CD4-positive, alpha-beta T cell treated with Interleukin-6 for 4 hours (primary cell): ENCODE measurements around the gene ZNF383.
A peak's percentile ranks its signal among the peaks of the same experiment; 100 is the strongest.
"Not testable (repeated sequence)": the region's sequence is repeated elsewhere in the genome, so short reads cannot be mapped to it uniquely, and the experiment has no call there.

Experiments used
- DNase-seq: peaks from one replicate; pipeline ENCODE4 v3.0.0-alpha.2; 2020; ENCODE audit warnings: mixed read lengths

The ZNF383 gene

GRCh38 chr19:37217775-37218591 is at the start of gene ZNF383:
TSS of gene ZNF383 (plus strand) at chr19:37218214. CDS start at chr19:37230454, 12,240 bp downstream.
- peak; percentile 84 for DNase-seq

- peak; percentile 92 for DNase-seq
Measured at GRCh38 chr19:37172368-37173366, 45.3 kb upstream of the ZNF383 start, which contains the start of gene ZNF585A. TSS of gene ZNF585A (minus strand) at chr19:37172695. CDS start at chr19:37169910, 2,785 bp downstream.

DNA sequence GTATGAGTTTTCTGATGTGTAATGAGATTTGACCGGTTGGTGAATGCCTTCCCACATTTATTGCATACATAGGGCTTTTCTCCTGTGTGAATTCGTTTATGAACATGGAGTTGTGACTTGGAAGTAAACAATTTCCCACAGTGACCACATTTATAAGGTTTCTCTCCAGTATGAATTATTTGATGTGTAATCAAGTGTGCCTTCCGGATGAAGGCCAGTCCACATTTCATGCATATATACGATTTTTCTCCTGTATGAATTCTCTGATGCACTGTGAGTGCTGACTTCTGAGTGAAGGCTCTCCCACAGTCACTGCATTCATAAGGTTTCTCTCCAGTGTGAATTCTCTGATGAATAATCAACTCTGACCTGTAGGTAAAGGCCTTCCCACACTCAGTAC is 31.9 kb upstream of the ZNF383 start:
- not testable (repeated sequence) for DNase-seq

- not testable (repeated sequence) for DNase-seq
Measured at GRCh38 chr19:37195248-37195647, 22.8 kb upstream of the ZNF383 start.

DNA sequence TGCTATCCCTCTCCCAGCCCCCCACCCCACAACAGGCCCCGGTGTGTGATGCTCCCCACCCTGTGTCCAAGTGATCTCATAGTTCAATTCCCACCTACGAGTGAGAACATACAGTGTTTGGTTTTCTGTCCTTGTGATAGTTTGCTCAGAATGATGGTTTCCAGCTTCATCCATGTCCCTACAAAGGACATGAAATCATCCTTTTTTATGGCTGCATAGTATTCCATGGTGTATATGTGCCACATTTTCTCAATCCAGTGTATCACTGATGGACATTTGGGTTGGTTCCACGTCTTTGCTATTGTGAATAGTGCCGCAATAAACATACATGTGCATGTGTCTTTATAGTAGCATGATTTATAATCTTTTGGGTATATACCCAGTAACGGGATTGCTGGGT is 20.9 kb upstream of the ZNF383 start:
- DNase-seq: not testable (repeated sequence)

GRCh38 chr19:37197768-37198167 is 20.2 kb upstream of the ZNF383 start:
- no peak for DNase-seq

DNA sequence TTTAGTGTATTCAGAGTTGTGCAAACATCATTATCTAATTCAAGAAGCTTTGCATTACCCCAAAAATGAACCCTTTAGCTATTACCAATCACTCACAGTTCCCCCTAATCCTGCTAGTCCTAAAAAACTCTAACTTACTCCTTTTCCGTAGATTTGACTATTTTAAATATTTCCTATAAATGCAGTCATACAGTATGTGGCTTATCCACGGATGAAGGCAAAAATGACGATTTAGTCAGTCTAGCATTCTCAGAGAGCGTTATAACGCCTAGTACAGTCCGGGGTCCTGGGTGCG is 587 bp upstream of the ZNF383 start:
- DNase-seq: no peak

DNA sequence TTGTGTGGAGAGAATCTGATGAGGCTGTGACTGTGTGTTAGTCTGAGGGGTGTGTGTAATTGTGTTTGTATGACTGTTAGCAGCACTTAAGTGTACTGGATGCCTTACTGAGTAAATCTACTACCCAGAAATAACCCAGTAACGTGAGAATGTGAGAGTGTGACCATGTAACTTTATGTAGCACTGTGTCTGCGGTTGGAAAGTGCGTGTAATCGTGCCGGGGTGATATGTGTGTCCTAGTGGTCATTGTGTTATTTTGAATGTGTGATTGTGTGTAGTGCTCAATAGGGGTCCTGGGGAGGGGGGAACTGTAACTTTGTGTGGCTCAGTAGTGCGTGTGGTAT is 550 bp downstream of the ZNF383 start:
- no peak for DNase-seq

DNA sequence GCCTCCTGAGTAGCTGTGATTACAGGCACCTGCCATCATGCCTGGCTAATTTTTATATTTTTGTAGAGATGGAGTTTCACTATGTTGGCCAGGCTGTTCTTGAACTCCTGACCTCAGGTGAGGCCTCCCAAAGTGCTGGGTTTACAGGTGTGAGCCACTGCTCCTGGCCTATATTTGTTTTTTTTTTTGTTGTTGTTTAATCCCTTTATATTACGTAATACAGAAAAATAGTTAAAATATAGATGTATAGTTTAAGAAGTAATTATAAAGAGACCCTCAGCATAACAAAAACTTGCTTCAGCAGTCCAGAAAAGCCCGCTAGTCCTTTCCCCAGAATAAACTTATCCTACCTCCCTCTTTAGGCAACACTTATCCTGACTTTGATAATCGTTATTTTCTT is 2.4 kb downstream of the ZNF383 start:
- no peak for DNase-seq

DNA sequence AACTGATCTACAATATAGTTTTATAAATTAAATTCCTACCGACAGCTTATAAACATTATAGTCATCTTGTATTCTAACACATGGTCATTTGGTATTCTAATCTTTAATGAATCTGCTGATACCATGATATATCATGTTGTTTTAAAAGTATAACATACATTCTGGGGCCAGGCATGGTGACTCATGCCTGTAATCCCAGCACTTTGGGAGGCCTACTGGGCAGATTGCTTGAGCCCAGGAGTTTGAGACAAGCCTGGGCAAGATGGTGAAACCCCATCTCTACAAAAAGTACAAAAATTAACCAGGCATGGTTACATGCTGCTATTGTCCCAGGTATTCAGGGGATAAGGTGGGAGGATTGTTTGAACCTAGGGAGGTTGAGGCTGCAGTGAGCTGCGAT is 3.1 kb downstream of the ZNF383 start:
- no peak for DNase-seq

DNA sequence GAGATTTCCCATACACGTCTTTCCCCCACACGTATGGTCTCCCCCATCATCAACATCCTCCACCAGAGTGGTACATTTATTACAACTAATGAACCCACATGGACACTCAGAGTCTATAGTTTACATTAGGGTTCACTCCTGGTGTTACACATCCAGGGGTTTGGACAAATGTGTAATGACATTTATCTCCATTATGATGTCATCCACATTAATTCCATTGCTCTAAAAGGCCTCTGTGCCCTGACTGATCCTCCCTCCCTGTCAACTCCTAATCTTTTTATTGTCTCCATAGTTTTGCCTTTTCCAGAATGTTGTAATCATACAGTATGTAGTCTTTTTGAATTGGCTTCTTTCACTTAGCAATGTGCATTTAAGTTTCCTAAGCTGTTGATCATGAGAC is 8.2 kb downstream of the ZNF383 start:
- no peak for DNase-seq

DNA sequence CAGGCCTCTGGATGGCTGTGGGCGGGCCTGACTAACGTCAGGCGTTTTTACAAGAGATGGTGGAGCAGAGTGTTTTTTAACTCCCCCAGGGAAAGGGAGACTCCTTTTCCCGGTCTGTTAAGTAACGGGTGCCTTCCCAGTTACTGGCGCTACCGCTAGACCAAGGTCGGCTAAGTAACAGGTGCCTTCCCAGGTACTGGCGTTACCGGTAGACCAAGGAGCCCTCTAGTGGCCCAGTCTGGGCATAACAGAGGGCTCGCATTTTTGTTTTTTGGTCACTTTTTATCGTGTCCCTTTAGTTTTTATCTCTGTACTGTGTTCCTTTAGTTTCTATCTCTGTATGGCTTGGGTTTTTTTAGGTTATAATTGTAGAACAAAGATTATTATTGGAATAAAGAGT is 10.0 kb downstream of the ZNF383 start:
- peak; percentile 16 for DNase-seq

- DNase-seq: no peak
Measured at GRCh38 chr19:37243206-37243632, 25.2 kb downstream of the ZNF383 start.

DNA sequence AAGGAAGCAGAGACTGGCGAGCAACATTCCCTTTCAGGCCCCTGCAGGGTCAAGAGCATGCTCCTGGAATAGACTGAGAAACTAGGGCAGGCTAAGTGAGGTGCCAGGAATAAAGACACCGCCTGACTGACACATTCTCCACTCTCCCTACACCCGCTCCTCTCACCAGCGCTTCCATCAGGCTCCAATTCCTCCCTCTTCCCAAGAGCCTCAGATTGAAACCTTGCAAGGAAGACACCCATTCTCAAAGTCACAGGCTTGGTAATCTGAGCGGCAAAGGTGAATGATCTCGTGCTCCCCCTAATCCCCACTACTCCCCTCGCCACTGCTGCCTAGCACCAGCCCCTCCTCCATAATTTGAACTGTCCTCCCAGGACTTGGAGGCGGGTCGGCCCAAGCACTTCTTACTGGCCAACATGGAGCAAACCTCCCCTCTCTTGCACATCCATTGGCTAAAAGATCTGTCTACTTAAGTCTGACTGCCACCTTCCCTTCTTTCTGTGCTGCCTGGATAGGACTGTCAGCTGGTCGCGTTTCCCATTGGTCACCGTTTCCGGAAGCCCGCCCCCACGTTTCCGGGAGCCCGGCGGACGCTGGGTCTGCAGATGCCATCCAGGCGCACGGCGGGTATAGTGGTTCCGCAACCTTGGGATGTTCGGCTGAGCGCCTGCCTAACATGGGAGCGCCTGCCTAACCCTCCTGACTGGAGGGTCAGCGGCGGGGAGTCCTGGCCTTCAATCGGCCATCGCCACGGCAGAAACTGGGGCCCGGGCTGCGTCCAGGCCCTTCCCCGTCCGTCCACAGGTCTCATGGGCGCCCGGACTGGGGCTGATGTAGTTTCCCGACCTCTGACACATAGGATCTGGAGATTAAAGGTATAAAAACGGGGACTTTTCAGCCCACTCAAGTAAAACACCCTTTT is 33.6 kb downstream of the ZNF383 start:
- peak; percentile 19 for DNase-seq

DNA sequence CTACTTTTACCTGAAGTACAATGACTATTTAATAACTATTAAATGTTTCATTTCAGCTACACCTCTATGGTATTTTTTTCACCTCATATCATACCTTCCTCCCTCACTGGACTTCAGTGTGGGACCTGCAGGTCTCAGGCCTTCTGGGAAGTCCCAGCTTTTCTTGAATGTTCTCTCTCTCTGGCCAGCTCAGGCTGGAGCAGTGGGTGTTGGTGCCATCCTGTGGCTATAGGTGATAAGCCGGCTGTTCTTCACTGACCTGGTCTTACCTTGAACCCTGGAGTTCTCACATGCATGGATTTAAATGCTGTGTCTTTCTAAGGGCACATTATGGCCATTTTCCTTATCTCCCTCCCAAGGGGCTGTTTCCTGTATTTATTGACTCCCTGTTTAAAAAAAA is 45.0 kb downstream of the ZNF383 start:
- not testable (repeated sequence) for DNase-seq

- not testable (repeated sequence) for DNase-seq
Measured at GRCh38 chr19:37267005-37267404, 49.0 kb downstream of the ZNF383 start.

- not testable (repeated sequence) for DNase-seq
Measured at GRCh38 chr19:37267755-37268154, 49.7 kb downstream of the ZNF383 start.

- not testable (repeated sequence) for DNase-seq
Measured at GRCh38 chr19:37280656-37281055, 62.6 kb downstream of the ZNF383 start.

DNA sequence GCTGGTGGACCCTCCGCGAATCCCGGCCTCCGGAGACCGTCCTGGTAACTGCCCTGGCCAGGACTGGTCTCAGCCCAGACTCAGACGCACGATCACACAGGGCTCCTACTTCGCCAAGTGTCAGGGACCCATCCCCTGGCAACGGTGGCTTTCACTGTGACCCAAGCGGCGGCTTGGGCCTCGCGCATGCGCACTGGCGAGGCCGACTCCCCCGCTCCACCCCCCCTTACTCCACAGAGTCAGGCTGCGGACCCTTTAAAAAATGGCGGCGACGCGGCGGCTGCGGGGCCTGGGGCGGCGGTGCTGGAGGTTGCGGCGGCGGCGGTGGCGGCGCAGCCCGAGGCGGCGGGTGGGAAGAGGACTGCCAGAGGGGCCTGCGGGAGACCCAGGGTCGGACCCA is 66.0 kb downstream of the ZNF383 start:
- DNase-seq: not testable (repeated sequence)

GRCh38 chr19:37289229-37289628 is 71.2 kb downstream of the ZNF383 start:
- DNase-seq: not testable (repeated sequence)

GRCh38 chr19:37292998-37293939 is 75.3 kb downstream of the ZNF383 start:
- DNase-seq: not testable (repeated sequence)
